GM23248 (cell line): ENCODE data around the gene MYO1H.

ENCODE experiments used
- EZH2 ChIP-seq: fragments of 200-600 bp; sonication (generic); IDR thresholded peaks from 2 replicates; pipeline ENCODE4 v1.6.1; 2018; ENCODE audit warnings: antibody characterized with exemption, mild to moderate bottlenecking; ENCODE audit not compliant: insufficient read depth, poor library complexity, severe bottlenecking
- EZH2phosphoT487 ChIP-seq: fragments of 200-600 bp; sonication (generic); IDR thresholded peaks from 2 replicates; pipeline ENCODE4 v1.6.1; 2018; ENCODE audit warnings: antibody characterized with exemption, moderate library complexity, mild to moderate bottlenecking, low read depth; ENCODE audit not compliant: insufficient read depth

GRCh38 chr12:109439181-109439580 lies 91.5 kb downstream of the MYO1H start:
- TF ChIP-seq EZH2 (no peak), EZH2phosphoT487 (no peak)
